ENCODE data around the gene STK17A. TPM values are rescaled to one million over a fixed set of nuclear protein-coding genes. Genes with fewer than 3 reads are reported as not detected.

STK17A gene
- total RNA-seq, 1 experiment from 2014 or later = 75.4 TPM

DNA sequence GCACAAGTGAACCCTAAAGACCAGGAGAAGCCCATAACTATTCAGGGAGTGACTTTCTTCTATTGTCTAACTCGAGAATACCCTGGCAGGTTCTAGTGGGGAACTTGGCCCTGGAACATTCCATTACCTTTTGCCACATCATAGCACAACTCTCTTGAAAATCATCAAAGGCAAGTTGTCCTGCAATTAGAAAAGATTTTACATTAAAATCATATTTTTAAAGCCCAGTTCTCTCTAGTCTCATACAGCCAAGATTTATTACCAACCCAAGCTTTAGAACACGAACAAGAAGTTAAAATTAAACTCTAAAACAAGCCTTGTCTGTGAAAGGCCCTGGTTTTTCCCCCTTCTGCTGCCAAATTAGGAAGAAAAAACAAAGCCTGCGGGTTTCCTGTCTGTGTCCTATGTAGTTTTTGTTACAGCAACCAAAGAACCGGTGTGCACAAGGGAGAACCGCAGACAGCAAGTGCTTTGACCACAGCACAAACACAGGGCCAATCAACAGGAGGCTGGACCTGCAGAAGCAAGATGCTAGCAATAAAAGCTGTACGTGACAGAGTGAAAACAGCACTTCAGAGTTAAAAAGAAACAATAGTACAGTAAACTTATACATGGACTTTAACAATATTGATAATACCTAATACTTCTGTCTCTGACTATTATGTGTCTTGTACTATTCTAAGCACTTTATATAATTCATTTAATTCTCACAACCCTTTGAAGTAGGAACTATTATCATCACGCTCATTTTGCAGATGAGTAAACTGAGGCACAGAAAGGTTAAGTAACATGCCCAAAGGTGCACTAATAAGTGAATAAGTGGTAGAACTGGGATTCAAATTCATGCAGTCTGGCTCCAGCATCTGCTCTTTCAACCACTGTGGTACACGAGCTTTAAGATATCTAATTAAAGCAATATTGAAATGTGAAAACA lies 65.8 kb downstream of the STK17A start:
- ChIA-PET CTCF (interaction anchor here (0.6 to 1.7 kb wide), 5 partner anchors 7 to 115 kb away, joined by 3 to 13 read pairs (median 10); partner anchors contain the start of gene STK17A), POLR2A (ENCODE audit: unreplicated experiment) (interaction anchor here (0.5 to 1.5 kb wide), 6 partner anchors 22 to 68 kb away, joined by 3 to 45 read pairs (median 6); partner anchors contain the start of gene STK17A)
- H3K9ac ChIP-seq (ENCODE audit: low read length) = peak overlapping the region; percentile 86
- H3K4me2 ChIP-seq (ENCODE audit: low read length) = peak overlapping the region; percentile 75
- peak overlapping the region; percentile 14; the same call in 1 of the 2 replicates for H3K4me3 ChIP-seq (ENCODE audit: low read length)
- no peak for TF ChIP-seq EZH2 (IDR thresholded peaks at IDR 0.05; ENCODE audit: low read length, unreplicated experiment)
- TF ChIP-seq, protein P1, sequence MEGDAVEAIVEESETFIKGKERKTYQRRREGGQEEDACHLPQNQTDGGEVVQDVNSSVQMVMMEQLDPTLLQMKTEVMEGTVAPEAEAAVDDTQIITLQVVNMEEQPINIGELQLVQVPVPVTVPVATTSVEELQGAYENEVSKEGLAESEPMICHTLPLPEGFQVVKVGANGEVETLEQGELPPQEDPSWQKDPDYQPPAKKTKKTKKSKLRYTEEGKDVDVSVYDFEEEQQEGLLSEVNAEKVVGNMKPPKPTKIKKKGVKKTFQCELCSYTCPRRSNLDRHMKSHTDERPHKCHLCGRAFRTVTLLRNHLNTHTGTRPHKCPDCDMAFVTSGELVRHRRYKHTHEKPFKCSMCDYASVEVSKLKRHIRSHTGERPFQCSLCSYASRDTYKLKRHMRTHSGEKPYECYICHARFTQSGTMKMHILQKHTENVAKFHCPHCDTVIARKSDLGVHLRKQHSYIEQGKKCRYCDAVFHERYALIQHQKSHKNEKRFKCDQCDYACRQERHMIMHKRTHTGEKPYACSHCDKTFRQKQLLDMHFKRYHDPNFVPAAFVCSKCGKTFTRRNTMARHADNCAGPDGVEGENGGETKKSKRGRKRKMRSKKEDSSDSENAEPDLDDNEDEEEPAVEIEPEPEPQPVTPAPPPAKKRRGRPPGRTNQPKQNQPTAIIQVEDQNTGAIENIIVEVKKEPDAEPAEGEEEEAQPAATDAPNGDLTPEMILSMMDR (conservative IDR thresholded peaks at IDR 0.05; ENCODE audit: low read depth, low read length) = no peak
- TF ChIP-seq EZH2phosphoT487 (IDR thresholded peaks at IDR 0.05; ENCODE audit: borderline replicate concordance, low read length) = no peak
- peaks cover 73% of the 10 kb centered on the region for H3K4me1 ChIP-seq (ENCODE audit: insufficient read depth, low read length)
- no peaks in the 10 kb centered on the region for H4K20me1 ChIP-seq (ENCODE audit: low read length)
- no peaks in the 10 kb centered on the region for H3K27me3 ChIP-seq (ENCODE audit: low read length)
- H3F3A ChIP-seq (ENCODE audit: low read length, unreplicated experiment) = peaks cover 23% of the 10 kb centered on the region
- ATAC-seq (peak; percentile 3; the same call in 1 of the 2 replicates), DNase-seq (peak; percentile 61)
- H3K36me3 ChIP-seq (ENCODE audit: low read depth, low read length) = peaks cover 17% of the 10 kb centered on the region
- intact Hi-C loops (cut with micrococcal nuclease) = loop anchor here (1.0 to 5.0 kb wide), 6 partner anchors 11 to 189 kb away; no protein-coding TSS in a partner anchor
- no peak overlapping the region for H2AFZ ChIP-seq (ENCODE audit: low read length)
- H3K9me3 ChIP-seq (ENCODE audit: low read length) = no peaks in the 10 kb centered on the region
- no peaks in the 10 kb centered on the region for H3K9me2 ChIP-seq (replicated peaks; ENCODE audit: low read length)
- peaks cover 57% of the 10 kb centered on the region for H3K79me2 ChIP-seq (ENCODE audit: low read length)
- peak overlapping the region; percentile 99 for H3K27ac ChIP-seq (ENCODE audit: low read length)
- TSS peak; percentile 67 for BruUV-seq (replicated peaks)

DNA sequence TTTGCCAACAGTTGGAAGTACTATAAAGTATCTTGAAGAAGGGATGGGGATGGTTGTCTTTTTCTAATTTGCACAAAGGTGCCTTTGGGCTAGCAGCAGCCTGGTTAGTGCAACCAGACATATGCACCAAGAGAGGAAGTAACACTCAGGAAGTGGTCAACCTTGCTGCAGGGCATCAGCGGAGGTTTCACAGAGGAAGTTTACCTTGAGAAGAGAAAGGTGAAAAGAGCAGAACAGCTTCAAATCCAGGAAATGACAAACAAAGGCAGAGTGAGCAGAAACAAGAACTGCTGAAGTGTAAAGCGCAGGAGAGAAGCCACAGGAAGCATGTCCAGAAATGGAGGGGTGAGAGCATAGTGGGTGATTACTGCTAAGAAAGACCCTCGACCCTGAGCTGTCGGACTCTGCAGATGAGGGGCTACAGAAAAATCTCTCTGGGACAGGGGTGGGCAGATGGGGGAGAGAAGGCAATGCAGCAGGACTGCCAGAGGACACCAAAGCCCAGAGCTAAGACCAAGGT lies 66.9 kb downstream of the STK17A start:
- Histone ChIP-seq H3K9me2 (replicated peaks; ENCODE audit: low read length) (no peaks in the 10 kb centered on the region), H3K79me2 (ENCODE audit: low read length) (peaks cover 62% of the 10 kb centered on the region), H2AFZ (ENCODE audit: low read length) (no peak overlapping the region), H3F3A (ENCODE audit: low read length, unreplicated experiment) (peaks cover 23% of the 10 kb centered on the region), H3K4me1 (ENCODE audit: insufficient read depth, low read length) (peaks cover 73% of the 10 kb centered on the region), H3K4me3 (ENCODE audit: low read length) (peak overlapping the region; percentile 41; the same call in 1 of the 2 replicates), H3K9ac (ENCODE audit: low read length) (peak overlapping the region; percentile 86), H3K27me3 (ENCODE audit: low read length) (no peaks in the 10 kb centered on the region), H3K36me3 (ENCODE audit: low read depth, low read length) (peaks cover 13% of the 10 kb centered on the region; the same call in 1 of the 2 replicates), H3K4me2 (ENCODE audit: low read length) (peak overlapping the region; percentile 75), H3K27ac (ENCODE audit: low read length) (peak overlapping the region; percentile 99), H4K20me1 (ENCODE audit: low read length) (no peaks in the 10 kb centered on the region), H3K9me3 (ENCODE audit: low read length) (no peaks in the 10 kb centered on the region)
- intact Hi-C loops (cut with micrococcal nuclease) = loop anchor here (2.0 to 5.0 kb wide), 3 partner anchors 43 to 187 kb away; no protein-coding TSS in a partner anchor
- POLR2A ChIA-PET (ENCODE audit: unreplicated experiment) = interaction anchor here (0.6 to 1.1 kb wide), 3 partner anchors 43 to 67 kb away, joined by 4 to 22 read pairs (median 4); partner anchors contain the start of gene STK17A
- peak; percentile 34 for ATAC-seq
- TF ChIP-seq EZH2phosphoT487 (IDR thresholded peaks at IDR 0.05; ENCODE audit: borderline replicate concordance, low read length) (no peak), EZH2 (IDR thresholded peaks at IDR 0.05; ENCODE audit: low read length, unreplicated experiment) (no peak)
- TF ChIP-seq, protein P1 (conservative IDR thresholded peaks at IDR 0.05; ENCODE audit: low read depth, low read length) = no peak
- CTCF ChIA-PET = interaction anchor here (0.6 to 1.7 kb wide), 4 partner anchors 50 to 206 kb away, joined by 4 to 12 read pairs (median 6); partner anchors contain the start of genes COA1 and STK17A
- no TSS peak for BruUV-seq (replicated peaks)
- DNase-seq = peak; percentile 92

All from PC-3 (cell line).